OCI-LY3 (cell line): Measurements from ENCODE around the gene ZNF24.

Experiments
- H2AFZ ChIP-seq: fragments of 200-600, 300-600 bp; shearing (Covaris generic); 2 replicates; pipeline ENCODE4 v1.6.0; 2014; ENCODE audit warnings: antibody characterized with exemption, low read depth, low read length
- H3K27ac ChIP-seq: fragments of 200-600, 300-600 bp; sonication (generic); 2 replicates; pipeline ENCODE4 v1.5.1; 2014; ENCODE audit warnings: mild to moderate bottlenecking, low read length, moderate library complexity, mixed read lengths
- H3K27me3 ChIP-seq: fragments of 200-600, 300-600 bp; sonication (generic); 2 replicates; pipeline ENCODE4 v1.6.1; 2014; ENCODE audit warnings: low read depth, low read length, mixed read lengths
- H3K36me3 ChIP-seq: fragments of 200-600, 300-600 bp; sonication (generic); replicated peaks from 2 replicates; pipeline ENCODE3; 2014; ENCODE audit warnings: low read depth, low read length, mixed read lengths
- H3K4me1 ChIP-seq: fragments of 300-600, 200-600 bp; sonication (generic); 2 replicates; pipeline ENCODE4 v1.6.1; 2014; ENCODE audit warnings: low read length, mixed read lengths
- H3K4me2 ChIP-seq: fragments of 200-600, 300-600 bp; sonication (generic); 2 replicates; pipeline ENCODE4 v1.6.1; 2014; ENCODE audit warnings: low read length, mixed read lengths
- H3K4me3 ChIP-seq: fragments of 300-600, 200-600 bp; sonication (generic); 2 replicates; pipeline ENCODE4 v1.5.1; 2014; ENCODE audit warnings: antibody characterized with exemption, mild to moderate bottlenecking, low read length, moderate library complexity
- H3K79me2 ChIP-seq: fragments of 300-600, 200-600 bp; shearing (Covaris generic); 2 replicates; pipeline ENCODE4 v1.6.1; 2014; ENCODE audit warnings: mild to moderate bottlenecking, low read length, mixed read lengths
- H3K9ac ChIP-seq: fragments of 300-600, 200-600 bp; shearing (Covaris generic); 2 replicates; pipeline ENCODE4 v1.6.0; 2014; ENCODE audit warnings: mild to moderate bottlenecking, low read length, moderate library complexity
- H3K9me3 ChIP-seq: fragments of 200-600, 300-600 bp; shearing (Covaris generic); 2 replicates; pipeline ENCODE4 v1.6.1; 2014; ENCODE audit warnings: low read length, mixed read lengths; ENCODE audit not compliant: insufficient read depth
- H4K20me1 ChIP-seq: fragments of 200-600, 300-600 bp; sonication (generic); 2 replicates; pipeline ENCODE4 v1.6.1; 2016; ENCODE audit warnings: low read length, mixed read lengths; ENCODE audit not compliant: insufficient read depth
- CTCF ChIP-seq: fragments of 200-600, 300-600 bp; sonication (generic); IDR thresholded peaks from 2 replicates; pipeline ENCODE4 v1.5.1; 2014; ENCODE audit warnings: antibody characterized with exemption, low read length, low read depth
- EZH2phosphoT487 ChIP-seq: fragments of 200-600 bp; shearing (Covaris generic); IDR thresholded peaks from 2 replicates; pipeline ENCODE4 v1.6.1; 2018; ENCODE audit warnings: antibody characterized with exemption, mixed run types, low read depth

Gene ZNF24

GRCh38 chr18:35337286-35337685 is 6.9 kb downstream of the ZNF24 start:
- no peak overlapping the region for H3K4me2 ChIP-seq
- no peak overlapping the region for H3K27ac ChIP-seq
- H2AFZ ChIP-seq, result no peak overlapping the region
- TF ChIP-seq CTCF (no peak), EZH2phosphoT487 (no peak)
- H3K9ac ChIP-seq, result no peak overlapping the region
- H3K27me3 ChIP-seq, result no peaks in the 10 kb centered on the region
- H3K4me3 ChIP-seq, result no peak overlapping the region
- H3K9me3 ChIP-seq, result no peaks in the 10 kb centered on the region
- H4K20me1 ChIP-seq, result peaks cover 23% of the 10 kb centered on the region
- peaks cover 5% of the 10 kb centered on the region; the same call in 1 of the 2 replicates for H3K4me1 ChIP-seq
- H3K79me2 ChIP-seq, result peaks cover 53% of the 10 kb centered on the region
- H3K36me3 ChIP-seq, result peaks cover 86% of the 10 kb centered on the region

GRCh38 chr18:35335866-35336265 is 8.4 kb downstream of the ZNF24 start:
- H3K4me2 ChIP-seq, result no peak overlapping the region
- no peaks in the 10 kb centered on the region for H3K27me3 ChIP-seq
- peaks cover 10% of the 10 kb centered on the region for H4K20me1 ChIP-seq
- TF ChIP-seq EZH2phosphoT487 (no peak), CTCF (no peak)
- no peak overlapping the region for H3K9ac ChIP-seq
- no peak overlapping the region for H3K27ac ChIP-seq
- no peak overlapping the region for H3K4me3 ChIP-seq
- peaks cover 39% of the 10 kb centered on the region for H3K79me2 ChIP-seq
- H3K4me1 ChIP-seq, result peaks cover 5% of the 10 kb centered on the region; the same call in 1 of the 2 replicates
- H2AFZ ChIP-seq, result no peak overlapping the region
- H3K36me3 ChIP-seq, result peaks cover 96% of the 10 kb centered on the region
- no peaks in the 10 kb centered on the region for H3K9me3 ChIP-seq

GRCh38 chr18:35334821-35335220 is 9.4 kb downstream of the ZNF24 start:
- peaks cover under 1% of the 10 kb centered on the region; the same call in 1 of the 2 replicates for H3K4me1 ChIP-seq
- H3K79me2 ChIP-seq, result peaks cover 29% of the 10 kb centered on the region
- H3K9ac ChIP-seq, result no peak overlapping the region
- H3K9me3 ChIP-seq, result no peaks in the 10 kb centered on the region
- no peak overlapping the region for H3K4me2 ChIP-seq
- H3K27me3 ChIP-seq, result no peaks in the 10 kb centered on the region
- H3K36me3 ChIP-seq, result peaks cover 87% of the 10 kb centered on the region
- H3K4me3 ChIP-seq, result no peak overlapping the region
- H3K27ac ChIP-seq, result no peak overlapping the region
- TF ChIP-seq CTCF, result no peak
- no peak for TF ChIP-seq EZH2phosphoT487
- H4K20me1 ChIP-seq, result 0 out of 2 replicates have a peak, but pooled peaks cover 3% of the 10 kb centered on the region
- no peak overlapping the region for H2AFZ ChIP-seq

- no peaks in the 10 kb centered on the region for H3K9me3 ChIP-seq
- no peak overlapping the region for H3K4me2 ChIP-seq
- H3K79me2 ChIP-seq, result peaks cover 22% of the 10 kb centered on the region
- TF ChIP-seq EZH2phosphoT487 (no peak), CTCF (no peak)
- H3K4me3 ChIP-seq, result no peak overlapping the region
- no peak overlapping the region for H2AFZ ChIP-seq
- H3K9ac ChIP-seq, result no peak overlapping the region
- no peaks in the 10 kb centered on the region for H3K27me3 ChIP-seq
- H3K27ac ChIP-seq, result no peak overlapping the region
- H3K4me1 ChIP-seq, result no peaks in the 10 kb centered on the region
- 0 out of 2 replicates have a peak, but pooled peaks cover 1% of the 10 kb centered on the region for H4K20me1 ChIP-seq
- H3K36me3 ChIP-seq, result peaks cover 81% of the 10 kb centered on the region
Observed at GRCh38 chr18:35334212-35334611, 10.0 kb downstream of the ZNF24 start.
